H1 (cell line): ENCODE data around the gene CETN2. TPM values are rescaled to one million over a fixed set of nuclear protein-coding genes. Genes with fewer than 3 reads are reported as not detected.

ENCODE experiments used
- MAX ChIP-seq: IDR thresholded peaks from 2 replicates; pipeline ENCODE4 v1.6.1; 2012; ENCODE audit warnings: inconsistent platforms
- SIN3A ChIP-seq, 2 experiments: IDR thresholded peaks in 1 of 2; conservative IDR thresholded peaks in 1 of 2; 2 replicates each; pipeline ENCODE4 v1.6.1; 2011 to 2012; ENCODE audit warnings: low read length in 2 of 2, improper control_type of control experiment in 1 of 2, low read depth in 1 of 2, mild to moderate bottlenecking in 1 of 2
- TAF1 ChIP-seq: IDR thresholded peaks from 2 replicates; pipeline ENCODE4 v1.6.1; 2011; ENCODE audit warnings: mild to moderate bottlenecking, low read depth, low read length
- polyA plus RNA-seq, 7 experiments: library from polyadenylated mRNA; depleted of rRNA in 3 of 7; stranded (reverse) in 5 of 7; unstranded in 2 of 7; fragments of >200 nt in 5 of 7; fragments of 200-250 nt in 2 of 7; gene quantifications; 1 replicate in 5 of 7; 2 replicates in 1 of 7; 4 replicates in 1 of 7; pipeline versions ENCODE4 v1.2.1 to v1.2.3, GENCODE V29; 2011 to 2013; ENCODE audit warnings: missing spikeins in 2 of 7, mixed read lengths in 2 of 7
- total RNA-seq: library from RNA; stranded (reverse); fragmentation: NEBNext Ultra II Directional; extraction: Animal tissue kit (Norgen Biotek cat#: 25700); gene quantifications from 2 replicates; pipeline ENCODE4 v1.2.1, GENCODE V29; 2021

The CETN2 gene
- total and polyA plus RNA-seq, 2 of the 8 experiments (the other 6 are each of a cell fraction or from before 2014, with no cell fraction given): 13.1 to 24.3 TPM

- TF ChIP-seq MAX (no peak), SIN3A (conservative IDR thresholded peaks at IDR 0.05 in 1 of 2, IDR thresholded peaks at IDR 0.05 in 1 of 2; ENCODE audit: low read depth in 1 of 2, low read length in 2 of 2) (no peak), TAF1 (no peak)
Measured at GRCh38 chrX:152818356-152818755, 12.2 kb downstream of the CETN2 start (continued).
